Ovary (tissue), 9 donors: ENCODE data around the gene BATF3. TPM values are rescaled to one million over a fixed set of nuclear protein-coding genes. Genes with fewer than 3 reads are reported as not detected.

ENCODE experiments used
- DNase-seq, 5 donors: peaks; one replicate each; pipeline ENCODE4 v3.0.0-alpha.2; 2019 to 2020
- H3K27ac ChIP-seq, 2 donors: fragments of 200-600 bp; one replicate each; pipeline versions ENCODE4 v1.5.1 to v1.8.0; 2019 to 2022
- H3K27me3 ChIP-seq: fragments of 200-600 bp; one replicate; pipeline ENCODE4 v1.8.0; 2022
- H3K36me3 ChIP-seq: fragments of 200-600 bp; sonication (generic); one replicate; pipeline ENCODE4 v1.5.1; 2019
- H3K4me1 ChIP-seq: one replicate; pipeline ENCODE4 v1.8.1; 2013; ENCODE audit warnings: mild to moderate bottlenecking, moderate library complexity; ENCODE audit not compliant: insufficient read depth
- H3K4me3 ChIP-seq: fragments of 200-600 bp; sonication (generic); one replicate; pipeline ENCODE4 v1.5.1; 2017
- H3K9me3 ChIP-seq, 2 donors: fragments of 200-600 bp in 1 of 2; sonication (generic) in 1 of 2; one replicate each; pipeline versions ENCODE4 v1.5.1 to v1.8.1; 2013 to 2019; ENCODE audit warnings: mild to moderate bottlenecking in 1 of 2, moderate library complexity in 1 of 2
- EP300 ChIP-seq: sonication (generic); formaldehyde crosslinking; IDR thresholded peaks from one replicate; pipeline ENCODE4 v1.6.1; 2017; ENCODE audit warnings: antibody characterized with exemption
- POLR2A ChIP-seq: fragments of 450-650 bp; IDR thresholded peaks from one replicate; pipeline ENCODE4 v1.6.1; 2017; ENCODE audit warnings: antibody characterized with exemption, mild to moderate bottlenecking, moderate library complexity
- WGBS, 3 donors: extraction: QIAGEN DNeasy Blood & Tissue Kit in 1 of 3; methylation state at CpG; one replicate each; pipeline versions ENCODE4 v1.1.5 to v1.1.7; 2013 to 2017; 5-methylcytosine and 5-hydroxymethylcytosine counted together
- intact Hi-C, 4 donors: fragments of 100-400 bp; cut with DNase I; formaldehyde crosslinking; loops; one replicate each; pipeline versions ENCODE4 v1.11.0 to v1.15.1; 2022 to 2023
- polyA plus RNA-seq, 2 donors: library from polyadenylated mRNA; stranded (reverse); fragments of 200-250 nt in 1 of 2; fragments of 350-450 nt in 1 of 2; fragmentation: Illumina TruSeq in 1 of 2; extraction: RNeasy Lipid Tissue Mini Kit (QIAGEN cat#74804) in 1 of 2; gene quantifications; one replicate each; pipeline ENCODE4 v1.2.3, GENCODE V29; 2013 to 2014
- total RNA-seq, 7 donors: library from RNA; depleted of rRNA in 2 of 7; stranded (reverse); fragments of >200 nt in 2 of 7; fragmentation: NEBNext Ultra II Directional in 3 of 7; extraction: Animal tissue kit (Norgen Biotek cat#: 25700) in 3 of 7; gene quantifications; one replicate each; pipeline versions ENCODE4 v1.1.0 to v1.2.4, GENCODE V29; 2016 to 2023
- TF ChIP-seq, protein P1 (sequence below), 3 donors: fragments of 450-650 bp in 2 of 3; fragments of 200-600 bp in 1 of 3; IDR thresholded peaks; one replicate each; pipeline versions ENCODE4 v1.5.1 to v1.8.0; 2016 to 2022; ENCODE audit warnings: antibody characterized with exemption in 3 of 3, mild to moderate bottlenecking in 1 of 3
- donor health status: DM: no; HTN: no; CAD: no; lungs with moderate emphysema.
- donor health status: DM: no; HTN: no; CAD: no.
- donor health status: Bipolar disorder and iron deficiency.
- donor health status: DM: yes; HTN: yes; CAD: no.
- donor health status: DM: no; HTN: no; CAD: no.
- donor health status: DM: yes; HTN: yes; CAD: no.

Gene BATF3
- total and polyA plus RNA-seq, 9 donors: 0.71 to 4.2 (median 1.1) TPM

DNA sequence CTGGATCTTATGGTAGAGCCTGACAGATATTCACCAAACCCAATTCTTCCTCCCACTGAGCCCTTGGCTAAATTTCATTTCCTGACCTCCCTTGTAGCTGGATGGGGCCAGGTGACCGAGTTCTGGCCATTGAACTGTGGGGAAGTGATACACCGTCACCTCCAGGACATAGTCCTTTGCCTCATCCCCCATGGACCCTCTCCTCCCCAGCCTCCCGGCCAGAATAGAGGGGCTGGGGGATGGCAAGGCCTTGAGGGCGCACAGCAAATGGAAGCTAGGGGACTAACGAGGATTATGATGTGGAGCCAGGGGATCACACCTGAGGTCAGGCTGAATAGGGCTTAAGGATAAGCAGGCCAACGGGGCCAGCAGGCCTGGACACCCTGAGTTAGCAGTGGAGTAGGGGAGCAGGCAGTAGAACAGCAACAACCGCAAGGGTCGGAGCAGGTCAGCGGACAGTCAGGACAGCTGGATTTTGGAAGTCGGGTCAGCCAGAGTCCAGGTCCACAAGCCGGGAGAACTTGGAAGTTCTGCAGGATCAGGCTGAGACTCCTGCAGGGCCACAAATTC lies 15.0 kb downstream of the BATF3 start:
- Histone ChIP-seq H3K36me3 (no peaks in the 10 kb centered on the region), H3K4me1 (no peaks in the 10 kb centered on the region), H3K27ac (no peak overlapping the region), H3K9me3 (no peaks in the 10 kb centered on the region), H3K4me3 (no peak overlapping the region), H3K27me3 (no peaks in the 10 kb centered on the region)
- DNase-seq: no peak
- intact Hi-C loops: no loop called here
- 84 to 94% (median 90%) methylated on average over 11 of the region's 11 CpGs for WGBS, 3 donors
- TF ChIP-seq EP300 (no peak), POLR2A (no peak)
- TF ChIP-seq, protein P1, sequence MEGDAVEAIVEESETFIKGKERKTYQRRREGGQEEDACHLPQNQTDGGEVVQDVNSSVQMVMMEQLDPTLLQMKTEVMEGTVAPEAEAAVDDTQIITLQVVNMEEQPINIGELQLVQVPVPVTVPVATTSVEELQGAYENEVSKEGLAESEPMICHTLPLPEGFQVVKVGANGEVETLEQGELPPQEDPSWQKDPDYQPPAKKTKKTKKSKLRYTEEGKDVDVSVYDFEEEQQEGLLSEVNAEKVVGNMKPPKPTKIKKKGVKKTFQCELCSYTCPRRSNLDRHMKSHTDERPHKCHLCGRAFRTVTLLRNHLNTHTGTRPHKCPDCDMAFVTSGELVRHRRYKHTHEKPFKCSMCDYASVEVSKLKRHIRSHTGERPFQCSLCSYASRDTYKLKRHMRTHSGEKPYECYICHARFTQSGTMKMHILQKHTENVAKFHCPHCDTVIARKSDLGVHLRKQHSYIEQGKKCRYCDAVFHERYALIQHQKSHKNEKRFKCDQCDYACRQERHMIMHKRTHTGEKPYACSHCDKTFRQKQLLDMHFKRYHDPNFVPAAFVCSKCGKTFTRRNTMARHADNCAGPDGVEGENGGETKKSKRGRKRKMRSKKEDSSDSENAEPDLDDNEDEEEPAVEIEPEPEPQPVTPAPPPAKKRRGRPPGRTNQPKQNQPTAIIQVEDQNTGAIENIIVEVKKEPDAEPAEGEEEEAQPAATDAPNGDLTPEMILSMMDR (IDR thresholded peaks at IDR 0.05): no peak

DNA sequence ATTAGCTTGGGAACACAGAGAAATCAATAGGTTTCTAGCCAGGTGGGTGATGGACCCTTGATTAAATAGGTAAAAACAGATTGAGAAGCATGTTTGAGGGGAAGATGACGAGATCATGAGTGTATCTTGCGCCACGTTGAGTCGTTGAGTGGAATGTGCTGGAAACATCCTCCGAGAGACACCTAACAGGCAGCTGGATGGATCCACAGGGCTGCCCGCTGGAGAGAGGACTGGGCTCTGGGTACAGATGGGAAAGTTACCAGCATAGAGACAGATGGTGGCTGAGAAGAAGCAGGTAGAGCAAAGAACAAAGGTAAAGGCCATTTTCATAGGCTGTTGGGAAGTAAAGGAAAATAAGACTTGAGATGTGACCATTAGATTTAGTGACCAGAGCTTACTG lies 15.6 kb downstream of the BATF3 start:
- Histone ChIP-seq H3K4me1 (no peaks in the 10 kb centered on the region), H3K36me3 (no peaks in the 10 kb centered on the region), H3K27me3 (no peaks in the 10 kb centered on the region), H3K9me3 (no peaks in the 10 kb centered on the region), H3K4me3 (no peak overlapping the region), H3K27ac (no peak overlapping the region)
- 88 to 93% (median 88%) methylated on average over 6 of the region's 6 CpGs for WGBS, 3 donors
- no peak for DNase-seq
- intact Hi-C loops: no loop called here
- TF ChIP-seq, protein P1 (IDR thresholded peaks at IDR 0.05): no peak
- TF ChIP-seq EP300 (no peak), POLR2A (no peak)

DNA sequence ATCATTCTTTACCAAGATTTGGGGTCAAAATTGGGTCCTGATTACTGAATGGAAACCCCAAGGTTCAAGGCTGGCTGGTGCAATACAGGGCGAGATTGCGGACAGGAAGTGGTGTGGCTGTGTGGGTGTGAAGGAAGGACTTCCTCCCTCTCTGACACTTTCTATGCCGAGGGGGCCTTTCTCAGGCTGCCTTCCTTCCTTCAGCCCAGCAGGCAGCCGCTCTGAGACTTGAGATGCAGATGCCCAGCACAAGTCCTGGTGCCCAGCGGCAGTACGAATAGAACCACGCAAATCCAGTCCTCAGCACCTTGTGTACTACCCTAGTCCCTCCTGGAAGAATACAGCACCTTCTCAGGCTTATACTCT lies 16.3 kb downstream of the BATF3 start:
- Histone ChIP-seq H3K4me1 (no peaks in the 10 kb centered on the region), H3K4me3 (no peak overlapping the region), H3K27ac (no peak overlapping the region), H3K9me3 (no peaks in the 10 kb centered on the region), H3K27me3 (no peaks in the 10 kb centered on the region), H3K36me3 (no peaks in the 10 kb centered on the region)
- intact Hi-C loops: no loop called here
- WGBS, 3 donors: 68 to 72% (median 71%) methylated on average over 7 of the region's 7 CpGs
- DNase-seq: no peak
- no peak for TF ChIP-seq POLR2A
- TF ChIP-seq, protein P1 (IDR thresholded peaks at IDR 0.05): no peak
- TF ChIP-seq EP300: no peak

DNA sequence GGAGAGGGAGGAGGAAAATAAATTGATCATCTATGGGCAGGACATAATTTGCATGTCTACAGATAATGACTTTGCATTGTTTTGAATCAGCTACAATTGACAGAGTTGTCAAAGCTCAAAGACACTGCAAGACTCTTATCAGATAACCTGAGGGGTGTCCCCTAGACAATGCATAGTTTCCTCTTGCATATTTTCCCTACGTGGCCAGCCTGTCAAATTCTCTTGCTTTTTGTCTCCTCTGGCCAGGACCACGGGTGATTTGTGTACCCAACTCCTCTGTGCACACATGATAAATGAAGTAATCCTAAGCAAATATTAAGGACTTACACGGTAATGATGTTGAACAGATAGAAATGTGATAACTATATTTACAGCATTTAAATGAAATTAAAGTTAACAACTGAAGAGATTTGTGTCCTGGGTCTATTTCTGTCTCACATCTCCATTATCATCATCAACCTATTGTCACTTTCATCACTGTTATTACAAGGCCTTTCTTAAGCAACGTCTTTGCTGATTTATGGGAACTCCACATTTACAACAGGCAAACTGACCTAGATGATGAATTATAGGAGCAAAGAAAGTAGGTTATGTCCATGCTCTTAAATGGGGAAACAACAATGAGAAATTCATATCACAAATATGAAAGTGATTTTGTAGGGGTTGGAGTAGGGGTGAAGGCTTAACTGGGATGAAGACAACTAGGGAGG lies 18.8 kb downstream of the BATF3 start:
- no peaks in the 10 kb centered on the region for H3K27me3 ChIP-seq
- no peaks in the 10 kb centered on the region for H3K4me1 ChIP-seq
- DNase-seq: no peak
- intact Hi-C loops: no loop called here
- no peak overlapping the region for H3K4me3 ChIP-seq
- H3K36me3 ChIP-seq: no peaks in the 10 kb centered on the region
- 25 to 33% (median 29%) methylated on average over 4 of the region's 4 CpGs for WGBS, 3 donors
- H3K27ac ChIP-seq: no peak overlapping the region
- no peaks in the 10 kb centered on the region for H3K9me3 ChIP-seq
- TF ChIP-seq, protein P1 (IDR thresholded peaks at IDR 0.05): no peak
- TF ChIP-seq POLR2A: no peak
- no peak for TF ChIP-seq EP300
